GM19324 (cell line): Measurements from ENCODE around the gene SLC25A11.

ENCODE experiments used
- ATAC-seq: cut with Tn5 transposase; IDR thresholded peaks from one replicate; pipeline ENCODE4 v1.9.1; 2021; ENCODE audit warnings: mild to moderate bottlenecking, moderate library complexity; ENCODE audit not compliant: unreplicated experiment, low FRiP score

The SLC25A11 gene

GRCh38 chr17:4947010-4947410 lies 7.2 kb upstream of the SLC25A11 start:
- no peak for ATAC-seq

GRCh38 chr17:4946312-4946976 lies 6.6 kb upstream of the SLC25A11 start:
- ATAC-seq, result no peak

- ATAC-seq, result no peak
Measured at GRCh38 chr17:4945944-4946280, 6.1 kb upstream of the SLC25A11 start.

- no peak for ATAC-seq
Measured at GRCh38 chr17:4945176-4945943, 5.5 kb upstream of the SLC25A11 start.

GRCh38 chr17:4944554-4945175 lies 4.8 kb upstream of the SLC25A11 start:
- ATAC-seq, result no peak

- ATAC-seq, result no peak
Measured at GRCh38 chr17:4944163-4944553, 4.3 kb upstream of the SLC25A11 start.

- no peak for ATAC-seq
Measured at GRCh38 chr17:4942760-4943508, 3.1 kb upstream of the SLC25A11 start.

GRCh38 chr17:4941319-4941610 lies 1.4 kb upstream of the SLC25A11 start:
- ATAC-seq, result no peak

GRCh38 chr17:4940555-4941318 lies 891 bp upstream of the SLC25A11 start:
- no peak for ATAC-seq

GRCh38 chr17:4939546-4939795 lies 375 bp downstream of the SLC25A11 start:
- ATAC-seq, result peak; percentile 25

- ATAC-seq, result no peak
Measured at GRCh38 chr17:4938688-4939545, 929 bp downstream of the SLC25A11 start.

GRCh38 chr17:4938069-4938491 lies 1.8 kb downstream of the SLC25A11 start:
- ATAC-seq, result no peak

GRCh38 chr17:4937553-4937952 lies 2.3 kb downstream of the SLC25A11 start:
- ATAC-seq, result no peak

GRCh38 chr17:4936436-4936835 lies 3.4 kb downstream of the SLC25A11 start:
- ATAC-seq, result no peak

GRCh38 chr17:4935650-4936049 lies 4.2 kb downstream of the SLC25A11 start:
- no peak for ATAC-seq

GRCh38 chr17:4934173-4934979 lies 5.5 kb downstream of the SLC25A11 start:
- ATAC-seq, result no peak

GRCh38 chr17:4933646-4934045 lies 6.2 kb downstream of the SLC25A11 start:
- ATAC-seq, result no peak

GRCh38 chr17:4932756-4933155 lies 7.1 kb downstream of the SLC25A11 start:
- no peak for ATAC-seq

GRCh38 chr17:4931963-4932362 lies 7.9 kb downstream of the SLC25A11 start, which contains the start of gene GP1BA:
Gene GP1BA, plus strand, starts transcription at chr17:4932277. Its CDS starts 328 bp downstream, at chr17:4932605.
- no peak for ATAC-seq
